HG03045 (cell line): ENCODE data around the gene FANCC.
"Not testable (repeated sequence)": the region's sequence is repeated elsewhere in the genome, so short reads cannot be mapped to it uniquely, and the experiment has no call there.

ENCODE experiments used
- ATAC-seq: cut with Tn5 transposase; IDR thresholded peaks from one replicate; pipeline ENCODE4 v1.9.1; 2021; ENCODE audit warnings: mild to moderate bottlenecking, moderate library complexity; ENCODE audit not compliant: unreplicated experiment

Gene FANCC

GRCh38 chr9:95239071-95239470, 78.4 kb downstream of the FANCC start:
- ATAC-seq = no peak

- ATAC-seq = no peak
Observed at GRCh38 chr9:95237336-95237735, 80.2 kb downstream of the FANCC start.

GRCh38 chr9:95230046-95230445, 87.5 kb downstream of the FANCC start:
- no peak for ATAC-seq

- no peak for ATAC-seq
Observed at GRCh38 chr9:95229230-95229915, 88.1 kb downstream of the FANCC start.

- ATAC-seq = no peak
Observed at GRCh38 chr9:95226921-95227320, 90.6 kb downstream of the FANCC start.

GRCh38 chr9:95225726-95226106, 91.8 kb downstream of the FANCC start:
- no peak for ATAC-seq

GRCh38 chr9:95225076-95225725, 92.3 kb downstream of the FANCC start:
- ATAC-seq = no peak

- no peak for ATAC-seq
Observed at GRCh38 chr9:95224376-95225019, 93.0 kb downstream of the FANCC start.

GRCh38 chr9:95220352-95220751, 97.2 kb downstream of the FANCC start:
- not testable (repeated sequence) for ATAC-seq

- no peak for ATAC-seq
Observed at GRCh38 chr9:95218773-95219172, 98.7 kb downstream of the FANCC start.

- ATAC-seq = no peak
Observed at GRCh38 chr9:95217936-95218335, 99.6 kb downstream of the FANCC start.

GRCh38 chr9:95215336-95215898, 102.1 kb downstream of the FANCC start:
- no peak for ATAC-seq

GRCh38 chr9:95213117-95213516, 104.4 kb downstream of the FANCC start:
- ATAC-seq = no peak

GRCh38 chr9:95211028-95211427, 106.5 kb downstream of the FANCC start:
- ATAC-seq = no peak

- no peak for ATAC-seq
Observed at GRCh38 chr9:95207403-95207802, 110.1 kb downstream of the FANCC start.

GRCh38 chr9:95206143-95206542, 111.4 kb downstream of the FANCC start:
- no peak for ATAC-seq

GRCh38 chr9:95204710-95205109, 112.8 kb downstream of the FANCC start:
- ATAC-seq = no peak

- ATAC-seq = no peak
Observed at GRCh38 chr9:95204310-95204709, 113.2 kb downstream of the FANCC start.

- not testable (repeated sequence) for ATAC-seq
Observed at GRCh38 chr9:95203019-95203418, 114.5 kb downstream of the FANCC start.

- no peak for ATAC-seq
Observed at GRCh38 chr9:95202076-95202681, 115.3 kb downstream of the FANCC start.

GRCh38 chr9:95201206-95201605, 116.3 kb downstream of the FANCC start:
- no peak for ATAC-seq
